ENCODE results near the gene SLCO2A1.

Gene SLCO2A1

DNA sequence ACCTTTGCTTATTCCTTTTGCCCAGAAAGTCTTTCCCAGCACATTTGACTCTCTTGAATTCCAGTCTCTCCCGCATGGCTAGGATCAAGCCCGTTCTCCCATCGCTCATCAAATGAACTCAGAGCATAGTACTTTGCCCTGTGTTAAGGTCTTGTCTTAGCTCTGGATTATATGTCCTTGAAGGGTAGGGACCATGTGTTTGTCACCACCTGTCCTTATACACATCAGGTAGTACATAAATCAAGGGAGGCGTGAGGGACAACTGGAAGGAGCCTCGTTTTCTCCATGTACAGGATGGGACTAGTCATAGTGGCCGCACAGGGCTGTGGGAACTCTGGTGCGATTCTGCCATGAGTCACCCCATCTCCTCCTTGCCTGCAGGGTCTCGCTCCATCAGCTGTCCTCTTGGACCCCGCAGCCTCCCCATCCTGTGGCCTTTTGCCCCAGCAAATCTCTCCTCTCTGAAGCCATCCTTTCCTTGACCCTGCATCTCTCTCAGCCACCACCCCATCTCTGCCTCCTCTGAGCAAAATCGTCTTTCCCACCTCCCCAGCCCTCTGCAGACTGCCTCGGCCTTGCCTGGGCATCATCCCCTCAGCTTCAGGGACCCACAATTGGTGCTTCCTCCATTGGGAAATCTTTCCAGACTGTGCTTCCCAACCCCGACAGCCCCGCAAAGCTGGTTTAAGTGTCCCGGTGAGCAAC is 100.7 kb downstream of the SLCO2A1 start:
- no peak for DNase-seq

DNA sequence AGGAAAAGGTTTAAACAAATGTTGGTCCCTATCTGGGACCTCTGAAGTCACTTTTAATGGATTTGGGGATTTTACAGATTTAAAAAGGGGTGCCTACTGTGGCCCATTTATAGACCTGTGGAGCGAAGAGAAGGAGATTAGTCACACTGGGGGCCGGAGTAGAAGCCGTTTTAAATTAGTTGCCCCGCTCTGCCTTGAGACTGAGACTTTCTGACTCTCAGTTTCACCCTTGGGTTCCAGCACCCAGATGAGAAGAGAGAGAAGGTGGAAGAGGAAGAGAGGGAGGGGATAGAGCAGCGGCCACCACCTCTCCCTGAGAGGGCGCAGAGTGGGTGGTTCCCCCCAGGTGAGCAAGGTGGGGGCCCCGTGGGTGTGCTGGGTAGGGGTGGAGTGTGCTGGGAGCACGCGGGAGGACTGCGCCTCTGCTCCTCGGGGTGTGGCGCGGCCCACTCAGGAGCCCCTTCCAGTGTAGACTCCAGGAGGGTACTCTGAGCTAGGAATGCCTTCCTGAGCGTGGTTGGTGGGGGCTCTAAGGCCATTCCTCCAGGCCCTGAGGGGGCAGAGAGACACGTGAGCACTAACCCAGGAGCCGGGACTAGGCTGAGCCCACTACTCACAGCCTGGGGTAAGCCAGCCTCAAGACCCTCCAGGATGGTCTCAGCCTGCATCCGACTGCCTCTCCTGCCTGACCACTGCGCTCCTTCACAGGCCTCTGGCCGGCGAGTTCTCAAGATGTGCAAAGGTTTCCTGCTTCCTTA is 101.4 kb downstream of the SLCO2A1 start:
- DNase-seq = no peak

DNA sequence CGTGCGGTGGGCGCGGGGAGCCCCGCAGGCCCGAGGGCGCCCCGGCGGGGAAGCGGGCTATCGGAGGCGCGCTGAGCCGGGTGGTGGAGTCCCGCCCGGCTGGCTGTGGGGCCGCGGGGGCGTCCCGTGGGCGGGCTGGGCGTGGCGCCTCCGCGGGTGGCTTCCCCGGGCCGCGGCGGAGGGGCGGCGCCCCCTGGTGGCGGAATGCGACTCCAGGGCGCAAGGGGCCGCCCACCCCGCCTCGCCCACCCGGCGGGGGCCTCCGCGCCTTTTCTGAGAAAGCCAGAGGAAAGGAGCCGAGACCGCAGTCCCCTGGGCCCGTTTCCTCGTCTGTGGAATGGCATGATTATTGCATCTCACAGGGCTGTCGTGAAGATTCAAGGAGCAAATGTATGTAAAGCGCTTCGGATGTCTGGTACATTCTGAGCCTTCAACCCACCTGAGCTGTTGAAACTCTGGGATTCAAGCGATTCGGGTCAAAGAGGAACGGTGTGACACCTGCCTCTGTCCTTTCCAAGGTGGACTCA is 102.1 kb downstream of the SLCO2A1 start:
- peak; percentile 5 for DNase-seq

DNA sequence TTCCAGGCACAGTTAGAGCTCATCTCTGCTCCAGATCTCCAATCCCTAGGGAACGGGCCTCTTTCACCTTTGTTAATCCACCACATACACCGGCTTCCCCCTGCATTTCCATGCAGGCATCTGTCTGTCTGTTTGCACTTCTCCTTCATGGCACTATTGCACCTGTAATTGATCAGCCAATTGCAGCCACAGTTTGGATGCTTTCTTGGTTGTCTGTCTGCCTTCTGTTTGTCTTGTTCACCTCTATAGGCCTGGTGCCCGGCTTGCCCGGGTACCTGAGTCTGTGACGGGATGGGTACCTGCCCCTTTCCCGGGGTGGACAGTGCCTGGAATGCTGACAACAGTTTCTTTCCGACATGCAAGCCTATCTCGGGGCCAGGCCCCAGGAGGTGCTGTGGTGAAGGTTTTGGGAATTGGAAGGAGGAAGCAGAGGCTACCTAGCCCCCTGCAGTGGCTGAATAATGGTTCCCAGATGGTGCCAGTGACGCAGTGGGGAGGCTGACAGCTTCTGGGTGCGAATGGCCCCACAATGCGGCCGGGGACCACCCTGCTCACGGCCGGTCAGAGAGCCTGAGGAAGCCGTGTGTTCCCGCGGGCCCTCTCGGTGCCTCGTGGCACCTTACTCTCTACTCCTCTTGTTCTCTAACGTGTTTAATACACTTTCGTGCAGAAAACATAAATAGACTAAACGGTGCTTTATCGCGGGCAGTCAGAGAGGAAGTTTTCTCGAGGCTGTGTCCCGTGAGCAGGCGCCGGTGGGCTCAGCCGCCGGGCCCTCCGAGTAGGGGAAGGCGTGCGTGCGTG is 102.8 kb downstream of the SLCO2A1 start:
- DNase-seq = no peak

DNA sequence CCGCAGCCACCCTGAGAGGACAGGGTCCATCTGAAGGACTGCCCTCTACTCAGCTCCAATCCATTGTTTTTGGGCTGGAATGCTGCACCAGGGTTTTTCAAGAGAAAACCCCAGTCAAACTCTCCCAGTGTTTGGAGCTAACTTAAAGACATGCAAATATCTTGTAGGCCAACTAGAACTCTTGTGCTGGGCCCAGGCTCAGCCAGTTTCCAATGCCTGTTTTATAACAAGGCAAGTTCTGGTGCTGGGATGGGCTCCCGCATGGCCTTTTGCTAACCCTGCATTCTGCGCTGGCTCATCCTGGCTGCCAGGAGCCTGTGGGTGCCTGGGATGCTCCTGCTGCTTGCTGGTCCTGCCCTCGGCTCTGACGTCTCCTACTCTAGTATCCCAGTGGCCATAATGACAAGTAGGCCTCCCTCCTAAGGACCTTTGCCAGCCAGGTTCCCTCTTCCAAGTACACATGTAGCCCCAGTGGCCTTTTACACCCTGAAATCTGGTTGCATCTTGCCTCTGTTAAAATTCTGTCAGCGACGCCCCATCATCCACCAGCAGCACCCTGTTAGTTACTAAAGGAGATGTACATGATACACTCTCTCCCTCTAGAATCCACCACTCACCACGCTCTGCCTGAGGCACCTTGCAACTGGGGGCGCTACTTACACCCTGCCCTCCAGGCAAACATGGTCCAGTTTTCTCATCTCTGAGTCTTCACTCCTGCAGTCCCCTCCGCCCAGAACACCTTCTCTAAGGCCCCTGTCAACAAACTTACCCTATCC is 103.6 kb downstream of the SLCO2A1 start:
- no peak for DNase-seq

DNA sequence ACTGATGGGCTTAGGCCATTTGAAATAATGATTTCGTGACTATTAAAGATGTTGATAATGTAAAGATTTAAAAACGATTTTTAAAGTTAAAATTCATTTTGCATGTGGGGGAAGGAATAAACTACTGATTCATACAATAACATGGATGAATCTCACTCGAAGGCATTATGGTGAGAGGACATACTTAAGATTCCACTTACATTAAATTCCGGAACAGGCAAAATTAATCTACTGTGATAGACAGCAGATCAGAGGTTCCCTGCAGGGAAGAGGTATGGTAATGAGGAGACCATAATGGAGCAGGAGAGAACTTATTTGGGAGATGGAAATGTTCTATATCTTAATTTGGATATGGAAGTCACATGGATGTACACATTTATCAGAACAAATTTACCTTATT is 105.7 kb downstream of the SLCO2A1 start:
- DNase-seq = no peak

DNA sequence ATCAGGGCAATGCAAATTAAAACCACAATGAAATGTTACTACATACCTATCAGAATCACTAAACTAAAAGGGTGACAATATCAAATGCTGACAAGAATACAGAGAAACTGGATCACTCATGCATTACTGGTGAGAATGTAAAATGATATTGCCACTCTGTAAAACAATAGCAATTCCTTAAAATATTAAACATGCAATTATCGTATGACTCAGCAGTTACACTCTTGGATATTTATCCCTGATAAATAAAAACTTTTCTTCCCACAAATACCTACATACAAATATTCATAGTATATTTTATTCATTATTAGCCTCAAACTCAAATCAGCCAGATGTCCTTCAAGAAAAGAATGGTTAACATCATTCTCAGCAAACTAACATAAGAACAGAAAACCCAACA is 108.1 kb downstream of the SLCO2A1 start:
- DNase-seq = no peak

DNA sequence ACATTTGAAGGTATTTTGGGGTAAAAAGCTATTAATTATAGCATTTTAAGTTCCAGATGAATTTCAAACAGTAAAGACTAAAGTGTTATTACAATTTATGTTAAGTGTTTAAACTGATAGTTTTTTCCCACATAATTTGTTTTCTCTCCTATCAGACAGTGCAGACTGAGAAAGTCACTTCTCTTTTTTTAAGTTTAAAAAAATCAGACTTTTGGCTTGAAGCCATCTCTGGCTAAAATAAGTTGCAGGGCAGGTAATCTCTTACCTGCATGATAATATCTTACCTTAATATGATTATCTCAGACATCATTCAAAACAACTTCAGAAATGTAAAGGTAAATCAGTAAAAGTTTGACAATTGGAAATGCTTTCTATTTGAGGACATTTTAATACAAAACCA is 112.6 kb downstream of the SLCO2A1 start:
- no peak for DNase-seq

DNA sequence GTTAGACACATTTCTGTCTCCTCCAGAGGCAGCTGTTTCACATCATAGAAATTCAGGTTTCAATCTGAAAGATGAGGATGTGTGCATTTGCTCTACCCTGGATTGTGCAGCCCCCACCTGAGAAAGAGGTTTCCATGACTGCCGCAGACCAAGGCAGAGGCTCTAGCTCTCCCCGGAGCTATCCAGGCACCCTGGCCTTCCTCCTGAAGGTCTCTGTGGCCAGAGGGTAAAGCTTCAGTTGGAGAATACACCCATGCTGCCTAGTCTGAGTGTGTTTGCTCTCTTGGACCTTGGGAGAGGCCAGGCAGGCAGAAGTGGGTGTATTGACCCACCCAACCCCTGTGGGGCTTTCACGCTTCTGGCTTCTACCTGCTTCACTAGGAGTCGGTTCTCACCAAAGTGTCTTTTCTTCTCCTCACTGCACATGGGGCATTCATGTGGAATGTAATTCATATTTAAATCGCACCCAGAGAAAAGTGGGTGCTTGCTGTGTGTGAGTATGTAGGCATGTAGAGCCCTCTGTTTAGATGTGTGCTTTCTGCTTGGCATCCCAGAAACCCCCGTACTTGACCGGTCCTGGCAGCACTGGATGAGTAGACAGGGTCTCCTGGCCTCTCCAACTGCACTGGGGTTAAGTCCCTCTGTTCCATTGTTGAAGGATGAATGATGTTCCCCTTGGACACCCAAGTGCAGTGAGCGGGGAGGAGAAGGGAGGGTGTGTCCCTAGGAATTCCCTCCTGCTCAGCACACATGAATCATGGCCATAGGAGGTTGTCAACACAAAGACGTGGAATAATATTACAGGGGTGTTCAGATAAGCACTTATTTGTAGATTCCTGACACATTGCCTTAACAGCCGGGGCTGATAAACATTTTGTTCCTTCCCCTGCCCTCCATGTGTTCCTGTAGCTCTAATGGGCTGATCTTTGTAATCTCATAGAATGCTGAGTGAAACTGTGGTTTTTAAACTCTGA is 113.8 kb downstream of the SLCO2A1 start:
- DNase-seq = no peak

DNA sequence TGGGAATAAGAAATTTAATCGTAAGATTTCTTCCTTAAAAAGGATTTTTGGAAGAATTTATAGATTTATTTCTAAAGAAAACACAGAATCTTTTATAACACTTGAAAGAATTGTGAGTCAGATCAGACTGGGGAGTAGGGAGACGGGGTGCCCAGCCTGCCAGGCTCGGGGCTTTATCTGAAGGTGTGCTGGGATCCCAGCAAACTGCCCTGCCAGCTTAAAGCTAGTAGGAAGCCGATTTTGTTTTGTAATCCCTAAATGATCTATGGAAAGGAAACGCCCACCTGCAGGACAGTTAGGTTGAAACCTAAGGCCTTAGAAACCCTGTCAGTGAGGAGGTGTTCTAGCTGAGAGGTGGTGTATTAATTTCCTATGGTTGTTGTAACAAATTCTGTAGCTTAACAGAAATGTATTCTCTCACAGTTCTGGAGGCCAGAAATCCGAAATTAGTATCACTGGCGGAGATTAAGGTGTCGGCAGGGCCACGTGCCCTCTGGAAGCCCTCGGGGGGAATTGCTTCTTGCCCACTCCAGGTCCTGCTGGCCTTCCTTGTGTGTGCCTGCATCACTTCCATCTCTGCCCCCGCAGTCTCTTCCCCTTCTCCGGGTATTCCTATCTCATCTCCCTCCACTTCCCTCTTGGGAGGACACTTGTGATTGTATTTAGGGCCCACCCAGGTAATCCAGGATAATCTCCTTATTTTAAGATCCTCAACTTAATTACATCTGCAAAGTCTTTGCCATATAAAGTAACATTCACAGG is 114.7 kb downstream of the SLCO2A1 start:
- DNase-seq = no peak

DNA sequence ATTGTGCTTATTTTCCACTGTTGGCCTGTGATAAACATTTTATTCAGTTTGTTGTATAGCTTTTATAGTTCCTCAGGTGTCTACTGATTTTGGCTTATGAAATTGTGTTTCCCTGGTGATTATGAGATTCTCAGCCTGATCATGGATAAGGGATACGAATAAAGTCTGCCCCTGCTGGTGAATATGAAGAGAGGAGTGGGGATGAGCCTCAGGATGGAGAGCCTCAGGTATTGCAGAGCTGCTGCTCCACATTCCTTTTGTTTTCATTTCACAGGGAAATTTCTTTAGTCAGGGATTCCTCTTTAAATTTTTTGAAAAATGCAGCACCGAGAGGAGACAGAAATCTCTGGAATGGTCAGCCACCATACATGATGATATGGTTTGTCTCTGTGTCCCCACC is 119.3 kb downstream of the SLCO2A1 start:
- DNase-seq = no peak

DNA sequence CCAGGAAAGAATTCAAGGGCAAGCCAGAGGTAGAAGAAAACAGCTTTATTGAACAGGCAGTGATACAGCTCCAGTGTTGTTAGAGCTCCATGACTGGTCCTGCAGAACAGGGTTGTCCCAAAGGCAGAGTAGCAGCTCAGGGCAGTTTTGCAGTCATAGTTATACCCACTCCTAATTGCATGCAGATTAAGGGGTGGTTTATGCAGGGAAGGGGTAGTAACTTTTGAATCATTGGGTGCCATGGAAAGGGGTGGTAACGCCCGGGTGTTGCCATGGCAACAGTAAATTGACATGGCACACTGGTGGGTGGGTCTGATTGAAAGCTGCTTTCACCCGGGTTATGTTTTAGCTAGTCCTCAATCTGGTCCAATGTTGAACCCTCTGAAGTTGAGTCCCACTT is 124.3 kb downstream of the SLCO2A1 start:
- DNase-seq = no peak

DNA sequence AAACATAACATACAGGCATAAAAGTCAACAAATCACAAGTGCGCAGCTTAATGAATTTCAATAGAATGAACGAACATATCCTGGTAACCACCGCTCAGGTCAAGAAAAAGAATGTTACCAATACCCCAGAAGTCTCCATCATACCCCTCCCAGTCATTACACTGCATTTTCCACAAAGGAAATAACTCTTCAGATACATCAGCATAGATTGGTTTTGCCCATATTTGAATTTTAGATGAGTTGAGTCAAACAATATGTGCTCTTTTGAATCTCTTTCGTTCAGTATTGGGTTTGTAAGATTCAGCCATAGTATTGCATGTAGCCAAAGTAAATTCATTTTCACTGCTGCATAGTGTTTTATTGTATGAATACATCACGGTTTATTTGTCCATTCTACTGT is 127.9 kb downstream of the SLCO2A1 start:
- no peak for DNase-seq

DNA sequence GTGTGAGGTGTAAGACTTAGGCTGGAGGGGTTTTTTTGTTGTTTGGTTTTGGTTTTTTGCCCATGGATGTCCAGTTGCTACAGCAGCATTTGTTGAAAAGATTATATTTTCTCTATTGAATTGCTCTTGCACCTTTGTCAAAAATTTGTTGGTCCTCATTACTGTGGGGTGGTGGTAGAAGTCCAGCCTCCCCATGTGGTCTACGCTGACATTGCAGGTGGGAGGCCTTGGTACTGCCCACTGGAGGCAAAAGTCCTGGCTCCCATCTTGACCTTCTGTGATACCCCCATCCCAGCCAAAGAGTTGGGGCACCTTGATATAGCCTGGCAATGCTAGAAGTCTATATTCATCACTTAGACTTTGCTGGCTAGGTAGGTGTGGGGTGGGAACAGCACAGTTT is 128.6 kb downstream of the SLCO2A1 start:
- no peak for DNase-seq

DNA sequence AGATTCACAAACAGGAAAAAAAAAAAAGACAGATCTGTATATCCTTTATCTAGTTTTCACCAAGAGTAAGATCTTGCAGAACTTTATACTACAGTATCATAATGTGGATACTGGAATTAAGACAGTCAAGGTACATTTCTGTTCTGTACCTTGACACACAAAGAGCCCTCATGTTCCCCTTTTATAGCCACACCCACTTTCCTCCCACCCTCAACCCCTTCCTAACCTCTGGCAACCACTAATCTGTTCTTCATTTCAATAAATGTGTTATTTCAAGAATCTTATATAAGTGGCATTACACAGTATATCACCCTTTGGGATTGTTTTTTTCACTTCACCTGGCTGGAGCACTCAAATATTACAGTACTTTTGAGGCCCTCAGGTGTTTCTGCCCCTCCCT is 130.4 kb downstream of the SLCO2A1 start:
- DNase-seq = no peak

DNA sequence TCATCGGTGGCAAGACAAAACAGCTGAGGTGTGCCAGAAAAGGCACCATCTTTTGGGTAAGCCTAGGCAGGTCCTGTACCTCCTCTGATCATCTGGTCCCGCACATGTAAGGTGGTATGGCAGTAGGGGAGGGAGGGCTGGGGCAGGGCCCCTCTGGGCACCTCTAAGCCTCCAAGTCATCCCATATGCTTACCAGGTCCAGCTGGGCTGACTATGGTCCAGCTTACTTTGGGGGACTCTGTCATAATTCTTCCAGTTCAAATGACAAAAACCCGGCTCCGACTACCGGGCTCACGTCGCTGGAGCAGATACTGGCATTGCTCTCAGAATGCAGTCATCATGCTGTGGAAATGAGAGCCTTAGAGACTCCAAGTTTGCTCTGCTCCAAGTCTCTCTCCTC is 132.2 kb downstream of the SLCO2A1 start:
- DNase-seq = no peak

DNA sequence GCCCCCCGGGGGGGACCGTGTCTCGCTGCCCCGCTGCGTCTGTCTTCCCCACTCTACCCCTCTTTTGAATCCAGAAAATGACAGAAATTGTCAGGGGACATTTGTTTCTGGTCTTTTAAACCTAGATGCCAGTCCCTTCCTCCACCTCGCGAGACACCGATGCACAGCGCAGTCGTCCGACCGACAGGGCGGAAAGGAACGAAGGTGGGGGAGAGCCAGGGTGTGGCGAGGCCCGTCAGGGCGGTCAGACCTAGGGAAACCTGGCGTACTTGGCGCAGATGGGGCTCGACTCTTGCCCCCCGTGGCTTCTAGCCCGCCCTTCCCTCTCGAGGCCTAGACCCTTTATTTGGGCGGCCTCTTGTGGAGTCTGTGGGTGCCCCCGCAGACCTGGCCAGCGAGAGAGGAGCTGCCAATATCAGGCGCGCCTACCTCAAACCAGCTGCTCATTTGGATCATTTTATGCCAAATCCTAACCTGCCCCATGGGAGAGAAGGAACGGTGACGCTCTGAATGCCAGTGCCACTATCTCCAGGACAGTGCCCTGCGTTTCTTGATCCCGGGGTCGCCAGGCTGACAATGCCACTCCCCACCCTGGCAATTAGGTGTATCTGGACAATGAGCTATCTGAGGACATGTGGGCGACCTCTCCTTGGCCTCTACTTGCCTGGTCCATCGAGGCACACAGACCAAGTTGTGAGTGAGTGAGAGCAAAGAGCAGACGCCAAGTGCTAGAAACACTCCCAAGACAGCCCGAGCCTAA is 133.5 kb downstream of the SLCO2A1 start:
- DNase-seq = no peak

DNA sequence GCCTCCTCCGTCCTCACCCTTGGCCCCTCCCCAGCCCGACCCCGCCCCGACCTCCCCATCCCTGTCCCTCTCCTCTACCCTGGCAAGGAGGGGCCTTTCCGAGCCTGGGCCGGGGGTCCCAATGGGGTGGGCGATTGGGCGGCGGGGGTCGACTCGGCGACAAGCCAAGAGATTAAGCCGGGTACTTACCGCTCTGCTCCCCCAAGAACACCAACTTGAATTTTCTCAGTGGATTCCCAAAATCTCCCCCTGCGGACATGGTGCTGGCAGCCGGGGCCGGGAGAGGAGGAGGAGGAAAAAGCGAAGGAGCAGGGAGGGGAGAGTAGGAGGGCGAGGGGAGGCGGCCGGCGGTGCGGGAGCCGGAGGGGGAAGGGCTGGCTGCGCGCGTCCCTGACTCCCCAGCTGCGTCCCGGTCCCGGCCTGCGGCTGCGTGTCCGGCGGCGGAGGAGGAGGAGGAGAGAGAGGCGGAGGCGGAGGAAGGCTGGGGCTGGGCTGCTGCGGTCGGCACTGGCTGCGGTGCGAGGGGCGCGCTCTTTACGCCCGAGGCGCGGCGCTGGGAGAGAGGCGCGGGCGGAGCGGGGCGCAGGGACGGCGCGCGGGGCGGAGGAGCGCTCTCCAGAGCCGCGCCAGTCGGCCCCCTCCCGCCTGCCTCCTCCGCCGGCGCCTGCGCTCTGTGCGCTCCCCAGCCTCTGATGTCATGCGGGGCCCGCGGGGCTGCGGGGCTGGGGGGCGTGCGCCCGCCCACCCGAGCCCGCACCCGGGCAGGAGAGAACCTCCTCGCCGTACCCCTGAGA is 134.3 kb downstream of the SLCO2A1 start, which contains the start of gene RAB6B:
RAB6B (minus strand) TSS at position 675 of the 794 bp plus-strand sequence; CDS start at position 259, 416 bp downstream.
- DNase-seq = peak; percentile 10
